ENCODE results near the gene SPTLC3.
"Not testable (repeated sequence)": the region's sequence is repeated elsewhere in the genome, so short reads cannot be mapped to it uniquely, and the experiment has no call there.

The SPTLC3 gene

GRCh38 chr20:13008761-13009681 lies at the start of gene SPTLC3:
Gene SPTLC3 (plus strand): TSS chr20:13008972. CDS start chr20:13009268, 296 bp downstream.
- DNase-seq: peak; percentile 41

- DNase-seq: no peak
Measured at GRCh38 chr20:12961725-12962124, 47.0 kb upstream of the SPTLC3 start.

- DNase-seq: no peak
Measured at GRCh38 chr20:12962895-12963294, 45.9 kb upstream of the SPTLC3 start.

- DNase-seq: no peak
Measured at GRCh38 chr20:12963416-12963815, 45.4 kb upstream of the SPTLC3 start.

DNA sequence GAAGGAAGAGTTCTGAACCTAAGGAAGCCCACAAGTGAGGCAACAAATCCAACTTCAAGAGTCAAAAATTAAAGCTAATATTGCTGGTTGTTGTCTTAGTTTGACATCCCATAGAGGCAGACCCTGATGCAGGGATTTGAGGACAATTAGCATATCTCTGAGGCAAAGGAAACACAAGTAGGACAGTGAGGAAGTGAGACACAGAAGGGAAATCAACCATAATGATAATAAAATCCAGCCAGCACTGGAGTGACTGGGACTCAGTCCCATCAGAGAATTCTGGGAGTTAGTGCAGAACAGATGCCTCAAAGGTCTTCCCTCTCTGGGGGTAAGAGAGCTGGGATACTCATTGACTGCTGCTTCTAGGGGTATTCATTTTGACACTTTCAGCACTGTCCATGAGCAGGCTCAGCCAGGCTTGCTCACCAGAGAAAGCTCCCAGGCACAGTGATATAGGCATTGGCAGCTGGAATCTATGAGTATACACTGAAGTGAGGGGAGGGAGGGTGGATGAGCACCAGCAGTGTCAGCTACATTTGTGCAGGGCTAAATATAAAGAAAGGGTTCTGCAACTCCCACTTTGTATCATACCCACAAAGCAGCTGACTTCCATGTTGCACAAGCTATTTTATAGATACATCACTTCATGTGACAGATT lies 43.4 kb upstream of the SPTLC3 start:
- no peak for DNase-seq

- no peak for DNase-seq
Measured at GRCh38 chr20:12965870-12966251, 42.9 kb upstream of the SPTLC3 start.

- peak; percentile 8 for DNase-seq
Measured at GRCh38 chr20:12966468-12967085, 42.2 kb upstream of the SPTLC3 start.

DNA sequence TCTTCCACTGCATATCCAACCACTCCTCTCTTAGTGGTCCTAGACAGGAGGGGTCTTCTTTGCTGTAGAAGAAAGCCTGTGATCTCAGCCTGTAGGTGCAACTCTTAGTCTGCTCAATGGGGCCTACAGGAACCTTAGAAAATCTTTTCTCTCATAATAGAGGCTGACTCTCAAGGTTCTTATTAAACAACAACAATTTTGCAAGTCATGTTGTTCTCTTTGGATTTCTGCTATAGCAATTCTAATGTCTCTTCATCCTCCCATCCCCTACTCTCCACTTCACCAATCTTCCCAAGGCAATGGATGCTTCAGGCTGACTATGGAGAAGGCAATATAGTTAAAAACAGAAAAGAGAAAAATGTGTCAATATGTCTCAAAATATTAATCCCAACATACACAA lies 40.8 kb upstream of the SPTLC3 start:
- DNase-seq: no peak

DNA sequence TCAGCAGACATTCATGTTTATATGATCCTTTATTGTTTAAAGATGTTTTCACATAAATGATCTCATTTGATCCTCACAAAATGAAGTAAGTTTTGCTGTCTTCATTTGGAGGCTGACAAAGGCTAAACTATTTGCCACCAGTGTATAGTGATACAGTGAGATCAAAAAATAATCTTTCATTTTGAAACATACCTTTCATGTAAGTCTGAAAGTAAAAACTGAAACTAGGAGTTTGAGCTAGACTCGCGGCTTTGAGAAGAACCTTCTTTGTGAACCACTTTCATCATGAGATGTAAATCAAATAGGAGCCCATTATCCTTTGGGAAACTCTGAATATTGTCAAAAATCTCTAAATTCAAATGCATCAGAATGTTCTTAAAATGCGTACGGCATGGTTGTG lies 40.3 kb upstream of the SPTLC3 start:
- no peak for DNase-seq

DNA sequence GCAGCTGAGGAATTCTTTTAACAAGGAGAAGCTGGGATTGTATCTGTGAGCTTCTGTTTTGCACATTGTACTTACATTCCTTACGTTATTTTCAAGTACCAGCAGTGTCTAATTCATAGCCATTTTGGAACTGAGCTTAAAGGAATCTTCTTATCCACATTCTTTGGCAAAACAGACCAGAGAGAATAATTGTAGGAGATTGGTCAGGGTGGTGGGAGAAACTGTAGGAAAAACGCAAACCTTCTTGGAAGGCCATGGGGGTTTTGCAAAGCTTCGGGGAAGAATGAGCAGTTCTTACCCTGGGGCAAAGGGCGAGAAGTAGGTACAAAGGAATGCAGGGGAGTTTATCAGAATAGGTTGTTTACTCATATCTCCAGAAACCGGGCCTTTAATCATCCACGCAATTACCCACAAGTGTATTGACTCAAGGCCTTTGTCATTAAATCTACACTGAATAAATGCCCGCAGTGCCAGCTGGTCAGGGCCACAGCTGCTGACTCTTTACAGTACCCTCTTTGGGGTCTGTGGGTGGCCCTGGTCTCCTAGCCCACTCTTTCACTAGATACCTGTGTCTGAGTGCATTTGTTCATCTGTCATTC lies 39.6 kb upstream of the SPTLC3 start:
- DNase-seq: no peak

DNA sequence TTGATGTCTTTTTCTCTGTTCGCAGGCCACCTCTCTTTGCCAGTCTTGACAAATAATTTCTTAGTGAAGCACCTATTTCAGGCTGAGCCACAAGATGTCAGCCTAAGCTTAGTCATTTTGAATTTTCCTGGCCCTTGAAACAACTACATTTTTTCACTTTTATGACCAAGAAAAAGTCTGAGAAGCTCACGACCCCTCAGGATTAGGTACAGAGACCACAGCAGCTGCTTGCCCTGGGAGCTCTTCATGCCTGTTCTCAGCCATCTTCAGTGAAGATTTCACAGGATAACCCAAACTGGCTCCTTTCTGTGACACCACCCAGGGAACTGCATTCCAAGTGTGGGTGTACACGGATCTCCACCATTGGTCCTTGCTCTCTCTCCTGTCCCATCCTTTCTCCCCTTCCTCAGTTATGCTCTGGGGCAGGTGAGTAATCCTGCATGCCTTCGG lies 38.4 kb upstream of the SPTLC3 start:
- peak; percentile 32 for DNase-seq

DNA sequence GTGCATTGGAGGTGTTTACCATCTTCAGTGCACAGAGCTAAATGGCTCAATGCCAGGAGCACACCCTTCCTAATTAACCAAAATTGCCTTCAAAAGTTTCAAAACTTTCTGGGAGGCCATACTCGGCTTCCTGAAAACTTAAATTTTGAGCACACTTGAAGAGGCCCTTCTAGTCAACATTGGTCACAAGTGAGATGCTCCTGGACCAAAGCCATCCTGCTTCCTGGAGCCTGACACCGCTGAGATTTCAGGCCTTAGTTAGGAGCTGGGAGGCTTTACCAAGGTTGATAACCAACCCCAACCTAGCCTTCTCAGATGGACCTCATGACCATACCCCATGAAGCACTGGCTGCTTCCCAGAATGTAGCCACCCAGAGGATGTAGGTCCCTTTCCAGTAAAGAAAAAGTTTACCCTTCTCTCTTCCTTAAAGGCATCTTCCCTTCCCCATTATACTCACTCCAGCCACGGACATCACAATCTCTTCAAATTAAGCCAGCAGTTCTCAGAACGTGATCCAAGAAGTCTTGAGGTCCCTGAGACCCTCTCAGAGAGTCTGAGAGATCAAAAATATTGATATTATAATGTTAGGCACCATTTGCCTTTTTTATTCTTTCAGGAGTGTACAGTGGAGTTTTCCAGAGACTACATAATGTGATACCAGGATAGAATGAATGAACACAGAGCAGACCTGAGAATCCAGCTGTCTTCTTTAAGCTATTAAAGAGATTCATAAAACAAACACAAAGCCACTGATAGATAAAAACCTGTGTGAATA lies 32.8 kb upstream of the SPTLC3 start:
- DNase-seq: no peak

GRCh38 chr20:12976720-12977309 lies 32.0 kb upstream of the SPTLC3 start:
- no peak for DNase-seq

- no peak for DNase-seq
Measured at GRCh38 chr20:12977328-12978125, 31.2 kb upstream of the SPTLC3 start.

DNA sequence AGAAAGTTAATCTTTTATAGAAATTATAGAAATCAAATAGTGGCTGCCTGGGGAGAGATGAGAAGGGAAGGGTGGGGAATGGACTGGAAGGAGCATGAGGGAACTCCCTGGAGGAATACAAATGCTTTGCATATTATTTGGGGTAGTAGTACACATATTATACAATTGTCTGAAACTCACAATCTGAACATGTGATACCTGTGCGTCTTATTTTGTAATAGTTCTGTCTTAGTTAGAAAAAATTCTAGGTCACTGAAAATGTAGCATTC lies 30.7 kb upstream of the SPTLC3 start:
- DNase-seq: no peak

- DNase-seq: no peak
Measured at GRCh38 chr20:12978613-12979495, 29.9 kb upstream of the SPTLC3 start.

GRCh38 chr20:12979713-12980112 lies 29.1 kb upstream of the SPTLC3 start:
- DNase-seq: not testable (repeated sequence)

GRCh38 chr20:12982098-12982497 lies 26.7 kb upstream of the SPTLC3 start:
- DNase-seq: no peak

DNA sequence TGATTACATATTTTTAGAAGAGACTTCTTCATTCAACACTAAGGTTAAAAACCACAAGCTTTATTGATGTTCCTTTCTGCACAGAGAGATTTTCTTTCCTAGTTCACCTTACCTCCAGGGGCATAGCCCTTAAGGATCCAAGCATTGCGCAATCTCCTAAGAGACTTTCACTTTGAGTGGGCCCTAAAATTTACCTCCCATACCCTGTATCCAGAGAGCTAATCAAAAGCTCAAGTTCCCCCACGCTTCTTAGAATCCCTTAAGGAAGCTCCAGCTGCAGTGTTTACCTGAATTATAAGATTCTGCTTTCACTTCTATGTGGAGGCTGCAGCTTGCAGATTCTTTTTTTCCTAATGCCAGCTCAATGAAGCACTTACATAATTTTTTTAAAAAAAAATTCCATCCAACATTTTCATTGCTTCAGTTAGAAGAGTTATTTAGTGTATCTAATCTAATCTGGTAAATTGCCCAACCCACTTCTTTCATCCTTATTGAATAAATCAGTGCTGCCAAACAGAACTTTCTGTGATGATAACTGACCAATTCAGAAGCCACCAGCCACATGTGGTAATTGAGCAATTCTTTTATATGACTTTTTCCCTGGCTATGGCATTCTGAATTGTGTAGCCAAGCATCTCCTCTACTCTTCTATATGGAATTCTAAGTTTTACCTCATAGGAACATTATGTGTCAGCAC lies 24.6 kb upstream of the SPTLC3 start:
- DNase-seq: no peak

- no peak for DNase-seq
Measured at GRCh38 chr20:12984863-12985262, 23.9 kb upstream of the SPTLC3 start.

Measured in OCI-M1 (cell line).